MCF 10A (cell line): ENCODE results near the gene RARG. TPM values are rescaled to one million over a fixed set of nuclear protein-coding genes. Genes with fewer than 3 reads are reported as not detected.

ENCODE experiments used
- BruUV-seq: library from RNA; stranded (reverse); fragments of 400-500 nt; replicated peaks from 2 replicates; lab custom pipeline; 2021; lab: Mats Ljungman, UMichigan
- CTCF ChIA-PET: fragments of 300-600 bp; sonication (Branson Sonifier 250); formaldehyde crosslinking; extraction: SDS; loops from one replicate; lab custom pipeline; 2021; ENCODE audit warnings: antibody characterized with exemption, inconsistent platforms; lab: Yijun Ruan, JAX
- POLR2A ChIA-PET: fragments of 300-600, 350-650 bp; sonication (Branson Sonifier 250); formaldehyde crosslinking; extraction: SDS; loops from one replicate; lab custom pipeline; 2020; ENCODE audit warnings: antibody characterized with exemption, inconsistent platforms; lab: Yijun Ruan, JAX
- DNase-seq: peaks from one replicate; pipeline ENCODE4 v3.0.0-alpha.2; 2018; ENCODE audit not compliant: unreplicated experiment
- H3K27ac Mint-ChIP-seq: one replicate; pipeline ENCODE4 v1.8.0; 2022; ENCODE audit warnings: mild to moderate bottlenecking, low read depth, mixed read lengths; ENCODE audit not compliant: unreplicated experiment
- H3K27me3 Mint-ChIP-seq: one replicate; pipeline ENCODE4 v1.8.0; 2022; ENCODE audit warnings: mixed read lengths; ENCODE audit not compliant: insufficient read depth, unreplicated experiment
- H3K36me3 Mint-ChIP-seq: one replicate; pipeline ENCODE4 v1.8.0; 2022; ENCODE audit warnings: mild to moderate bottlenecking, moderate library complexity, mixed read lengths; ENCODE audit not compliant: insufficient read depth, unreplicated experiment
- H3K4me1 Mint-ChIP-seq: one replicate; pipeline ENCODE4 v1.8.0; 2022; ENCODE audit warnings: mixed read lengths; ENCODE audit not compliant: insufficient read depth, unreplicated experiment
- H3K4me3 Mint-ChIP-seq: one replicate; pipeline ENCODE4 v1.8.0; 2022; ENCODE audit warnings: mild to moderate bottlenecking, moderate library complexity, mixed read lengths; ENCODE audit not compliant: unreplicated experiment
- H3K9me3 Mint-ChIP-seq: one replicate; pipeline ENCODE4 v1.8.0; 2022; ENCODE audit warnings: mixed read lengths; ENCODE audit not compliant: unreplicated experiment
- CTCF ChIP-seq: fragments of 200-600 bp; IDR thresholded peaks from one replicate; pipeline ENCODE4 v1.8.0; 2022; ENCODE audit warnings: antibody characterized with exemption, mild to moderate bottlenecking; ENCODE audit not compliant: unreplicated experiment
- intact Hi-C: fragments of 100-400 bp; cut with micrococcal nuclease; formaldehyde crosslinking; loops from 2 replicates; pipeline ENCODE4 v1.14.1; 2022
- total RNA-seq: library from RNA; stranded (reverse); gene quantifications from 2 replicates; pipeline ENCODE4 v1.2.3, GENCODE V29; 2022

The RARG gene
- total RNA-seq, 1 experiment from 2014 or later, result 43.7 TPM

DNA sequence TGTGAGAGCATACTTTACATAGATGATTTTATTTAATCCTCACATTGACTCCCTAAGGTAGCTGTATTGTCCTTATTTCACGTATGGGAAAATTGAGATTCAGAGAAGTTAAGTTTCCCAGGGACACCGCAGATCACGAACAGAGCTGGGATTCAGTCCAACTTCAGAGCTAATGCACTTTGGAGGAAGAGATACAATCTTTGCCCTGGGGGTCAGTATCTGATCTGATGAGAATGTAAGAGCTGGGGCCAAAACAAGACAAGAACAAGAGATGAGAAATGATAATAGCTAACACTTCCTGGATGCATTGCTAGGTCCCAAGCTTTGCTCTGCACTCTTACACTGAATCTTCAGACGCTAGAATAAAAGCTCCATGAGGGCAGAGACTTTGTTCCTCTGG lies 45.3 kb downstream of the RARG start:
- no peak for TF ChIP-seq CTCF
- CTCF ChIA-PET, result interaction anchor here (0.6 to 1.8 kb wide), 8 partner anchors 24 to 266 kb away, joined by 3 to 8 read pairs (median 3); no protein-coding TSS in a partner anchor
- Mint-ChIP-seq H3K27me3 (no peaks in the 10 kb centered on the region), H3K9me3 (no peaks in the 10 kb centered on the region), H3K4me3 (no peak overlapping the region), H3K27ac (no peak overlapping the region), H3K4me1 (peaks cover 14% of the 10 kb centered on the region), H3K36me3 (peaks cover 74% of the 10 kb centered on the region)
- DNase-seq, result no peak
- intact Hi-C loops, result no loop called here
- POLR2A ChIA-PET, result interaction anchor here (0.7 to 1.7 kb wide), 4 partner anchors 13 to 65 kb away, joined by 3 to 4 read pairs (median 4); a partner anchor contains a TSS
- BruUV-seq, result no TSS peak

DNA sequence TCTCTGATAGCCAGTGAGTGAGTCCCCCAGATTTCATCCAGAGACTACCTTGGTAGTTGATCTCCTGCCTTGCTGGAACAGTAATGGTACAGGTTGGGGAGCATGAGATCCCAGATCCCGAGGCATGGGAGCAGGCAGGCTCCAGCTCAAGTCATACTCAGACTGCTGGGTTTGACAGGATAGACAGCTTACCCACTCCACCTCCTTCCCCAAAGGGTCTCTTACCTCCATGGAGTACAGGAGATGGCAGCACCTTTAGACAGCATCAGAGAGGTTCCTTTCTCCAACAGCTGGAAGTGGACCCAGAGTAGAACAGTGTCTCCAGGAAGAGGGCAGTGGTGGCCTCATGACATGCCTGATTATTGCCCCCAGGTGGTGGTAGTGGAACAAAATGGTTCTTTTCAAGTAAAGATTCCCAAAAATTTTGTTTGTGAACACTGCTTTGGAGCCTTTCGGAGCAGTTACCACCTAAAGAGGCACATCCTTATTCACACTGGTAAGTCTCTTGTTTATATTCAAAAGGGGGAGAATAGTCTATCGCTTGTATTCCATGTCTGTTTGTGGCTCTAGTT lies 46.3 kb downstream of the RARG start:
- Mint-ChIP-seq H3K36me3 (peaks cover 76% of the 10 kb centered on the region), H3K9me3 (no peaks in the 10 kb centered on the region), H3K27ac (no peak overlapping the region), H3K27me3 (no peaks in the 10 kb centered on the region), H3K4me3 (no peak overlapping the region), H3K4me1 (peaks cover 20% of the 10 kb centered on the region)
- CTCF ChIA-PET, result interaction anchor here (0.6 to 1.9 kb wide), 3 partner anchors 27 to 193 kb away, joined by 3 to 7 read pairs (median 3); no protein-coding TSS in a partner anchor
- no peak for DNase-seq
- TF ChIP-seq CTCF, result no peak
- POLR2A ChIA-PET, result interaction anchor here (0.6 to 1.2 kb wide), 3 partner anchors 8 to 79 kb away, joined by 3 to 4 read pairs (median 3); no protein-coding TSS in a partner anchor
- BruUV-seq, result no TSS peak
- intact Hi-C loops, result no loop called here

- no TSS peak for BruUV-seq
- no peak for TF ChIP-seq CTCF
- Mint-ChIP-seq H3K4me3 (no peak overlapping the region), H3K27ac (no peak overlapping the region), H3K4me1 (peaks cover 20% of the 10 kb centered on the region), H3K27me3 (no peaks in the 10 kb centered on the region), H3K36me3 (peaks cover 79% of the 10 kb centered on the region), H3K9me3 (no peaks in the 10 kb centered on the region)
- intact Hi-C loops, result no loop called here
- DNase-seq, result no peak
- ChIA-PET CTCF (interaction anchor here (0.6 to 1.9 kb wide), 5 partner anchors 10 to 193 kb away, joined by 3 to 7 read pairs (median 3); no protein-coding TSS in a partner anchor), POLR2A (interaction anchor here (0.6 to 1.4 kb wide), 4 partner anchors 8 to 119 kb away, joined by 3 to 4 read pairs (median 4); no protein-coding TSS in a partner anchor)
Observed at GRCh38 chr12:53184828-53185227, 47.2 kb downstream of the RARG start.

DNA sequence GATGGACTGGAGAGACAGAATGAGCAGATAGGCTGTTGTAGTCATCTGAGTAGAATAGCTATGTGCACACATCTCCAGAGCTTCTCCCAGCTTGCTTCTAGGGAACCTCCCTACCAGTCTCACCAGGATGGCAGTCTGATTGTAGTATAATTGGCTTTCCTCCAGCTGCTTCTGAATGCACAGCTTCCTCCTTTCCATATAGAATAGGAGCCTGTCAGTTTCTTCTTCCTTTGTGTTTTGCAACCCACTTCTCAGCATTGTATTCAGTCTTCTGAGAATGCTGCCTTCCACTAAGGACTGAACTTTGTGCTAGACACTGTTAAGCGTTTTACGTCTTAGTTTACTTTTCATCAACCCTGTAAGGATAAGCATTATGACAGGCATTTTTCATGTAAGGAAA lies 49.1 kb downstream of the RARG start:
- H3K9me3 Mint-ChIP-seq, result no peaks in the 10 kb centered on the region
- H3K27ac Mint-ChIP-seq, result no peak overlapping the region
- ChIA-PET POLR2A (interaction anchor here (1.1 to 3.2 kb wide), 2 partner anchors 12 to 138 kb away, joined by 6 to 14 read pairs; partner anchors contain the start of gene AAAS), CTCF (interaction anchor here (0.7 to 2.0 kb wide), 7 partner anchors 8 to 135 kb away, joined by 3 to 5 read pairs (median 3); no protein-coding TSS in a partner anchor)
- no peak for DNase-seq
- peaks cover 69% of the 10 kb centered on the region for H3K36me3 Mint-ChIP-seq
- intact Hi-C loops, result no loop called here
- H3K27me3 Mint-ChIP-seq, result no peaks in the 10 kb centered on the region
- no peak for TF ChIP-seq CTCF
- peak overlapping the region; percentile 95 for H3K4me3 Mint-ChIP-seq
- BruUV-seq, result no TSS peak
- peaks cover 26% of the 10 kb centered on the region for H3K4me1 Mint-ChIP-seq
